GM21515 (cell line): Measurements from ENCODE around the gene RELL2.

Experiments used
- ATAC-seq: cut with Tn5 transposase; IDR thresholded peaks from one replicate; pipeline ENCODE4 v1.9.1; 2021; ENCODE audit not compliant: unreplicated experiment

Gene RELL2

GRCh38 chr5:141675672-141676071, 38.9 kb downstream of the RELL2 start:
- ATAC-seq: no peak

- ATAC-seq: no peak
These were observed 40.6 kb downstream of the RELL2 start for GRCh38 chr5:141677415-141677814.

- no peak for ATAC-seq
These were observed 43.4 kb downstream of the RELL2 start for GRCh38 chr5:141680178-141680577.

GRCh38 chr5:141680751-141681201, 44.0 kb downstream of the RELL2 start:
- no peak for ATAC-seq

GRCh38 chr5:141681295-141681694, 44.5 kb downstream of the RELL2 start:
- ATAC-seq: no peak

GRCh38 chr5:141681695-141682641, 45.2 kb downstream of the RELL2 start, which contains the start of gene ARAP3:
ARAP3 (minus strand) TSS chr5:141682230; CDS start chr5:141680486, 1,744 bp downstream.
- no peak for ATAC-seq

GRCh38 chr5:141683596-141684141, 46.9 kb downstream of the RELL2 start:
- no peak for ATAC-seq

- no peak for ATAC-seq
These were observed 48.8 kb downstream of the RELL2 start for GRCh38 chr5:141685591-141685990.

- ATAC-seq: no peak
These were observed 50.0 kb downstream of the RELL2 start for GRCh38 chr5:141686648-141687416.
